ENCODE results near the gene PAF1.
A peak's percentile ranks its signal among the peaks of the same experiment; 100 is the strongest.

The PAF1 gene

GRCh38 chr19:39390751-39391437 lies at the start of gene PAF1, which contains the start of gene MED29:
TSS of gene PAF1 (minus strand) at chr19:39391106. CDS start at chr19:39390864, 242 bp downstream.
TSS of gene MED29 (plus strand) at chr19:39391378. CDS start at chr19:39391423, 45 bp downstream.
- peak; percentile 80 to 91 for DNase-seq (ENCODE audit: low read depth in 2 of 2, low spot score in 1 of 2)

GRCh38 chr19:39438270-39438934 lies 47.5 kb upstream of the PAF1 start:
- DNase-seq (ENCODE audit: low read depth in 2 of 2, low spot score in 1 of 2): no peak

GRCh38 chr19:39436350-39436716 lies 45.4 kb upstream of the PAF1 start:
- DNase-seq (ENCODE audit: low read depth in 2 of 2, low spot score in 1 of 2): no peak

GRCh38 chr19:39435499-39436349 lies 44.8 kb upstream of the PAF1 start, which contains the start of gene RPS16:
TSS of gene RPS16 (minus strand) at chr19:39435949. CDS start at chr19:39435895, 54 bp downstream.
- peak; percentile 99 for DNase-seq (ENCODE audit: low read depth in 2 of 2, low spot score in 1 of 2)

GRCh38 chr19:39434123-39435076 lies 43.5 kb upstream of the PAF1 start:
- no peak for DNase-seq (ENCODE audit: low read depth in 2 of 2, low spot score in 1 of 2)

GRCh38 chr19:39433480-39434079 lies 42.7 kb upstream of the PAF1 start:
- no peak for DNase-seq (ENCODE audit: low read depth in 2 of 2, low spot score in 1 of 2)

- DNase-seq (ENCODE audit: low read depth in 2 of 2, low spot score in 1 of 2): no peak
Observed at GRCh38 chr19:39432677-39433025, 41.7 kb upstream of the PAF1 start.

- no peak for DNase-seq (ENCODE audit: low read depth in 2 of 2, low spot score in 1 of 2)
Observed at GRCh38 chr19:39430675-39431593, 40.0 kb upstream of the PAF1 start.

- no peak for DNase-seq (ENCODE audit: low read depth in 2 of 2, low spot score in 1 of 2)
Observed at GRCh38 chr19:39428283-39429112, 37.6 kb upstream of the PAF1 start.

- DNase-seq (ENCODE audit: low read depth in 2 of 2, low spot score in 1 of 2): no peak
Observed at GRCh38 chr19:39427707-39428106, 36.8 kb upstream of the PAF1 start.

GRCh38 chr19:39426170-39426569 lies 35.3 kb upstream of the PAF1 start:
- no peak for DNase-seq (ENCODE audit: low read depth in 2 of 2, low spot score in 1 of 2)

- no peak for DNase-seq (ENCODE audit: low read depth in 2 of 2, low spot score in 1 of 2)
Observed at GRCh38 chr19:39425744-39426143, 34.8 kb upstream of the PAF1 start.

- no peak for DNase-seq (ENCODE audit: low read depth in 2 of 2, low spot score in 1 of 2)
Observed at GRCh38 chr19:39424934-39425333, 34.0 kb upstream of the PAF1 start.

GRCh38 chr19:39423258-39424086 lies 32.6 kb upstream of the PAF1 start:
- no peak for DNase-seq (ENCODE audit: low read depth in 2 of 2, low spot score in 1 of 2)

GRCh38 chr19:39422020-39422419 lies 31.1 kb upstream of the PAF1 start:
- DNase-seq (ENCODE audit: low read depth in 2 of 2, low spot score in 1 of 2): no peak

- no peak for DNase-seq (ENCODE audit: low read depth in 2 of 2, low spot score in 1 of 2)
Observed at GRCh38 chr19:39420769-39421168, 29.9 kb upstream of the PAF1 start.

- DNase-seq (ENCODE audit: low read depth in 2 of 2, low spot score in 1 of 2): no peak
Observed at GRCh38 chr19:39419003-39419402, 28.1 kb upstream of the PAF1 start.

Data from stimulated activated CD8-positive, alpha-beta memory T cell treated with anti-CD3 and anti-CD28 coated beads, Interleukin-4, amount 100 ng/mL, for 1 hour (primary cell).